Activated naive CD4-positive, alpha-beta T cell treated with anti-CD3 and anti-CD28 coated beads, Interleukin-2, amount 10 ng/mL, durations not matched to agents 7 days and 5 days (primary cell): Measurements from ENCODE around the gene FAM117B.

Source experiments
- CTCF ChIA-PET: fragments of 350-600 bp; sonication (Branson Sonifier 250); formaldehyde crosslinking; loops from one replicate; lab custom pipeline; 2021; ENCODE audit warnings: antibody characterized with exemption; lab: Charles Lee
- DNase-seq: peaks from one replicate; pipeline ENCODE4 v3.0.0-alpha.2; 2020
- H3K27ac Mint-ChIP-seq: one replicate; pipeline ENCODE4 v1.8.0; 2021; ENCODE audit warnings: mild to moderate bottlenecking, moderate library complexity, mixed read lengths
- H3K27me3 Mint-ChIP-seq: one replicate; pipeline ENCODE4 v1.8.0; 2021; ENCODE audit warnings: mild to moderate bottlenecking, mixed read lengths
- H3K36me3 Mint-ChIP-seq: one replicate; pipeline ENCODE4 v1.8.0; 2021; ENCODE audit warnings: mixed read lengths
- H3K4me1 Mint-ChIP-seq: one replicate; pipeline ENCODE4 v1.8.0; 2021; ENCODE audit warnings: mixed read lengths
- H3K4me3 Mint-ChIP-seq: one replicate; pipeline ENCODE4 v1.8.0; 2021; ENCODE audit warnings: mild to moderate bottlenecking, moderate library complexity, mixed read lengths
- H3K9me3 Mint-ChIP-seq: one replicate; pipeline ENCODE4 v1.8.0; 2021; ENCODE audit warnings: mixed read lengths

Gene FAM117B

DNA sequence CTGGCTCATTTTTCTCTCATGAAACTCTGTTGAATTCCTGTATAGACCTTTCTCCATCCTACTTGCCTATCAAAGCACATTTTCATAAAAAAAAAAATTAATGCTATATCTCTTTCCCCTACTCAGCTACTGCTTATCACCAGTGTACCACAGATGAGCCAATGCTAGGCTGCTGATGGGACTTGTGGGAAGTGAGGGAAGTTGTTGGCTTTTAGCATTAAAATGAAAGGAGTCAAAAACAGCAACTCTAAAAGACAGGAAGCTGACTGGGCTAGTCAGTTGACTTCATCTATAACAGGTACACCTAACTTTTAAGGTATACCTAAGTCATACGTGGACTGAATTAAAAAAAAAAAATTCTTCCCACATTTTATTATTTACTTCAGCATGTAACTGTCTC lies 102.1 kb downstream of the FAM117B start:
- no peak overlapping the region for H3K4me3 Mint-ChIP-seq
- peaks cover 54% of the 10 kb centered on the region for H3K36me3 Mint-ChIP-seq
- H3K9me3 Mint-ChIP-seq = peaks cover 15% of the 10 kb centered on the region
- CTCF ChIA-PET = no interaction called here
- H3K27ac Mint-ChIP-seq = no peak overlapping the region
- no peak for DNase-seq
- no peaks in the 10 kb centered on the region for H3K27me3 Mint-ChIP-seq
- peaks cover 12% of the 10 kb centered on the region for H3K4me1 Mint-ChIP-seq

DNA sequence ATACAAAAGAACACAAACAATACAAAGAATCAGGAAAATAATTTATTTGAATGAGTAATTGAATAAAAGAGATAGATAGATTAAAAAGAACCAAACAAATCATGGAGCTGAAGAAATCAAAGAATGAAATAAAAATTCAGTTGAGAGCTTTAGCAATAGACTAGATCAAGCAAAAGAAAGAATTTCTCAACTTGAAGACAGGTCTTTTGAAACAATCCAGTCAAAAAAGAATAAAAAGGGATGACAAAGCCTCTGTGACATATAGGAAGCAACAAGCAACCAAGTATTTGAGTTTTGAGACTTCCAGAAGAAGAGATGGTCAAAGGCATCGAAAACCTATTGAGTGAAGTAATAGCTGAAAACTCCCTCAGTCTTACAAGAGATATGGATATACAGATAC lies 108.8 kb downstream of the FAM117B start:
- Mint-ChIP-seq H3K9me3 (peaks cover 37% of the 10 kb centered on the region), H3K27me3 (no peaks in the 10 kb centered on the region), H3K4me3 (no peak overlapping the region), H3K27ac (no peak overlapping the region), H3K4me1 (no peaks in the 10 kb centered on the region), H3K36me3 (peaks cover 49% of the 10 kb centered on the region)
- DNase-seq = no peak
- CTCF ChIA-PET = no interaction called here

DNA sequence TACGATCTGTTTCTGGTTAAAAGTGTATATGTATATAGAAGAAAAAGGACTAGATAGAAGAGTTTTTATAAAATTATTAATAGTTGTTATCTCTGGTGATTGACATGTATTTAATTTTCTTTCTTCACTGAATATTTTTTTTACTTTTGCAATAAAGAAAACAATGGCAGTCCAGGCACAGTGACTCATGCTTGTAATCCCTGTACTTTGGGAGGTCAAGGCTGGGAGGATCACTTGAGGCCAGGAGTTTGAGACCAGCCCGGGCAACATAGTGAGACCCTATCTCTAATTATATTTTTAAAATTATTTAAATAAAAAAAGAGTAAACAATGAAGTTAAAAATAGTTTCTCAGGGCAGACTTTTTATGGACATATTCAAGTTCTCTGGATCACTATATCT lies 114.7 kb downstream of the FAM117B start:
- peaks cover 16% of the 10 kb centered on the region for H3K9me3 Mint-ChIP-seq
- CTCF ChIA-PET = no interaction called here
- no peak for DNase-seq
- H3K4me3 Mint-ChIP-seq = no peak overlapping the region
- H3K4me1 Mint-ChIP-seq = peaks cover 22% of the 10 kb centered on the region
- H3K36me3 Mint-ChIP-seq = peaks cover 34% of the 10 kb centered on the region
- H3K27ac Mint-ChIP-seq = no peak overlapping the region
- no peaks in the 10 kb centered on the region for H3K27me3 Mint-ChIP-seq

DNA sequence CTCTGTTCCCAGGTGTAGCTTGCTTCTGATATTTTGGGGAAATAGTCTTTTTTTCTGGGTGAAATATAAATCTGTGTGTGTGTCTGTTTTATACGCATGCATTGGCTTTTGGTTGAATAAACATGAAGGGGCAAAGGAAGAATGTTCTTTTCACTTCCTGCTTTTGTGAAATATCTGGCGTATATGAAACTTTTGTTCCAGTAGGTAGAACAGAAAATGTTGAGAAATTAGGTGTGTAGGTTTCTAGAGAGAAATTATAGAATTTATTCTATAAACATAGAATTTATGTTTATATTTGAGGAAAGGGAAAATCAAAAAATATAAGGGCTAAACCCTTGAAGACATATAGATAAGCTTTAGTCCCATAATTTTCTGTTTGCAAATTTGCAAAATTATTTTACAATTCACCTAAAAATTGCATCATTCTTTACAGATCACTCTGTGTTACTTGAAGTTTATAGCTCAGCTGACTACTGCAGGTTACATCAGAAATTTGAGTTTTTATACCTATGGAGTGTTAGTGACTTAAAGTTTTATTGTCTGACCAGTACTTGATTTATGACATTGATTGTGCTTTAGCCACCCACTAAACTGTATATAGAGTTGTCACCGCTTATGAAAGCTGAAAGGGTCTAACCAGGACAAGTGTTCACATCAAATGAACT lies 116.1 kb downstream of the FAM117B start:
- no peak overlapping the region for H3K27ac Mint-ChIP-seq
- H3K4me3 Mint-ChIP-seq = no peak overlapping the region
- peaks cover 22% of the 10 kb centered on the region for H3K4me1 Mint-ChIP-seq
- no peak for DNase-seq
- H3K9me3 Mint-ChIP-seq = peaks cover 8% of the 10 kb centered on the region
- H3K27me3 Mint-ChIP-seq = no peaks in the 10 kb centered on the region
- peaks cover 34% of the 10 kb centered on the region for H3K36me3 Mint-ChIP-seq
- CTCF ChIA-PET = no interaction called here

DNA sequence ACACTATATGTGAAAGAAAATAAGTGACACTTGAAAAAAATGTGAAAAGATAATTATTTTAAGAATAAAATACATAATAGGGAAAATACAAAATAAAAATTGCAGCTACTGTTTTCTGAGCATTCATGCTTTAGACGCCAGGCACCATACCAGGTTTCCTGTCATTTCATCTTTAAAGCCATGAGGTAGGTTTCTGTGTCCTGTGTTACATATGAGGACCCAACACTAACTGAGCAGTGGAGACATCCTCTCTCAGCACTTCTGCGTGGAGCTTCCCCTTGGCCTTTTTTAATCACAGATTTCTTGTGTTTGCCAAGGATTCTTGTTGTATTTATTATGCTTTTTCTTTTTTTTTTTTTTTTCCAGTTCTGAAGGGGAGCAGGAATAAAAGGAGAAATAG lies 117.3 kb downstream of the FAM117B start:
- H3K27ac Mint-ChIP-seq = no peak overlapping the region
- CTCF ChIA-PET = interaction anchor here (0.6 kb wide), 1 partner anchor 46 kb away, joined by 3 read pairs; no protein-coding TSS in a partner anchor

DNA sequence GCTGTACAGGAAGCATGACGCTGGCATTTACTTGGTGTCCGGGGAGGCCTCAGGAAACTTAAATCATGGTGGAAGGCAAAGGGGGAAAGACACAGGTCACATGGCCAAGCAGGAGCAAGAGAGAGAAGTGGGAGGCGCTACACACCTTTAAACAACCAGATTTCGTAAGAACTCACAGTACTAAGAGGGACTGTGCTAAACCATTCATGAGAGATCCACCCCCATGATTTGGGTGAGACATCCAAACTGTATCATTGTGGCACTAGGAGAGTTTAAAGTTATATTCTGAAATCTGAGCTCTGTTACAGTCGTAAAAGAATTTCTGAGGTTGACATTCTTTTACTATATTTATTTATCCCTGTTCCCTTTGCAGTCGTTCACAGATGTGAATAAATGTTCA lies 120.2 kb downstream of the FAM117B start:
- peaks cover 47% of the 10 kb centered on the region for H3K36me3 Mint-ChIP-seq
- H3K27ac Mint-ChIP-seq = no peak overlapping the region
- H3K4me1 Mint-ChIP-seq = peaks cover 20% of the 10 kb centered on the region
- peaks cover 3% of the 10 kb centered on the region for H3K9me3 Mint-ChIP-seq
- CTCF ChIA-PET = no interaction called here
- DNase-seq = no peak
- no peaks in the 10 kb centered on the region for H3K27me3 Mint-ChIP-seq
- no peak overlapping the region for H3K4me3 Mint-ChIP-seq

More for the DNA sequence above, 117.3 kb downstream of the FAM117B start:
- peaks cover 36% of the 10 kb centered on the region for H3K36me3 Mint-ChIP-seq
- H3K9me3 Mint-ChIP-seq = peaks cover 6% of the 10 kb centered on the region
- no peak for DNase-seq
- peaks cover 22% of the 10 kb centered on the region for H3K4me1 Mint-ChIP-seq
- no peak overlapping the region for H3K4me3 Mint-ChIP-seq
- H3K27me3 Mint-ChIP-seq = no peaks in the 10 kb centered on the region

DNA sequence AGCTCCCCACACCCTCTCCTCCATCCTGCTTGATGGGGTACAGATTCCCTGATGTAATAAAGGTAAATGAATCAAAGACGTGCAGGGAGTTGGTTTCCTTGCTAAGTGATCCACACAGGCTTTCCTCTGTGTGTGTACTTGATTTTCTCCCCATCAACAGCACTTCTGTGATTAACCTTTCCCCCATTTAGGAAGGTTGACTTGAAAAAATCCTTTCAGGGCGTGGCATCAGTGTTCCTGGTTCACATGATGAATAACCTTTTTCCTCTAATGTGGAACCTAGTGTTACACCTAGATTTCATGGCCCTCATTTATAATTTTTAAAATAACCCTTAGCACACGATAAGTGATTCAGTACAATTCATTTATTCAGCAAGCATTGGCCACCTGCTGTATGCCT lies 121.8 kb downstream of the FAM117B start:
- CTCF ChIA-PET = no interaction called here
- Mint-ChIP-seq H3K9me3 (peaks cover 3% of the 10 kb centered on the region), H3K27me3 (no peaks in the 10 kb centered on the region), H3K4me3 (no peak overlapping the region), H3K36me3 (peaks cover 54% of the 10 kb centered on the region), H3K27ac (no peak overlapping the region), H3K4me1 (peaks cover 13% of the 10 kb centered on the region)
- no peak for DNase-seq

DNA sequence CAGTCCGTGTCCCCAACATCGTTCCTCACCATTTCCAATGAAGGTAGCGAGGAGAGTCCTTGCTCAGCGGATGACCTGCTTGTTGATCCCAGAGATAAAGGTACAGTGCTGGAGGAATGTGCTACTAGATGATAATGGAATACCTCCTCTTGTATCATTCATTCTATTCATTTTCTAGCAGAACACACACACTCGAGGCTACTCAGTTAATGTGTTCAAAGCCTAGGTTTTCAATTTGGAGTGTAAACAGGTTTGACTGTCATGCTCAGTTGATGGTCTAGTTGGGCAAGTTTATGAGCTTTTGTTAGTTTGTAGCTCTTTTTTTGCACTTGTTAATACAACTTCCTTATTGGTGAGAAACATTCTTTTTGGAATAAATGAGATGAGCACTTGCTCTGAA lies 122.6 kb downstream of the FAM117B start:
- Mint-ChIP-seq H3K4me3 (no peak overlapping the region), H3K36me3 (peaks cover 59% of the 10 kb centered on the region), H3K27me3 (no peaks in the 10 kb centered on the region), H3K9me3 (peaks cover 3% of the 10 kb centered on the region), H3K27ac (no peak overlapping the region), H3K4me1 (peaks cover 14% of the 10 kb centered on the region)
- CTCF ChIA-PET = no interaction called here
- no peak for DNase-seq

DNA sequence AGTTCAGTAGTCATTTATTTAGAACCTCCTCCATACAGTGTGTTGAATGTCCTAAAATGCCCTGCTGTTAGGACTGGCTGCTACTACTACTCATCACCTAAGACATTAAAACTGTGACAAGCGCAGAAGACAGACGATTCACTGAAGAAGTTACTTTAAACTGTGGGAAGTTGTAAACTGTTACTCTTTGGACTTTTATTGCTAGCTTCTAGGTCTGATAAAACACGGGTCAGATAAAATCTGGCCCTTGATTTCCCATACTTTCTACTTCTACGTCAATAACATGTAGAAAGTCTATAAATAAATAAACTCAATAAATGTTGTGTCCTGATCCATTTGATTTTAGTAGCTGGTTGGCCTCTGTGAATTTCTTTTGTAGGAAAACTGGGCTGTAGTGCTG lies 123.4 kb downstream of the FAM117B start:
- H3K36me3 Mint-ChIP-seq = peaks cover 60% of the 10 kb centered on the region
- no peak for DNase-seq
- peaks cover 3% of the 10 kb centered on the region for H3K9me3 Mint-ChIP-seq
- H3K4me3 Mint-ChIP-seq = no peak overlapping the region
- H3K27me3 Mint-ChIP-seq = no peaks in the 10 kb centered on the region
- CTCF ChIA-PET = no interaction called here
- H3K27ac Mint-ChIP-seq = no peak overlapping the region
- peaks cover 22% of the 10 kb centered on the region for H3K4me1 Mint-ChIP-seq

DNA sequence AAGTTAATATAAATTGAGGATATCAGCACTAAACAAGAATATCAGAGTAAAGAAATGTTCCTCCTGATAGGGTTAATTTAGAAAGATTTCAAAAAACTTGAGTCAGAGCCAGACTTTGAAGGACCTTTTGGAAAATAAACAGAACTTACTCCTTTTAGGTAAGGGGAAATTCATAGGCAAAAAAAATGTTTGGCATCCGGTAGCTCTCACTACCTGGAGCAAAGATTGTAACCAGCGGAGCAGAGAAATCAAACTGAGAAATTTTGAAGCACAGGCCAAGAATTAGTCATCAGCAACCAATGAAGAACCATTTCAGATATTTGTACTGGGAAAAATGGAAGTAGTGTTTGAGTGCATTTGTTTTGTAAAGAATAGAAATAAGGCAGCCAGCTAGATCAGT lies 123.8 kb downstream of the FAM117B start:
- Mint-ChIP-seq H3K27ac (no peak overlapping the region), H3K4me3 (no peak overlapping the region), H3K4me1 (peaks cover 23% of the 10 kb centered on the region), H3K36me3 (peaks cover 59% of the 10 kb centered on the region), H3K27me3 (no peaks in the 10 kb centered on the region), H3K9me3 (peaks cover 2% of the 10 kb centered on the region)
- CTCF ChIA-PET = no interaction called here
- DNase-seq = no peak

DNA sequence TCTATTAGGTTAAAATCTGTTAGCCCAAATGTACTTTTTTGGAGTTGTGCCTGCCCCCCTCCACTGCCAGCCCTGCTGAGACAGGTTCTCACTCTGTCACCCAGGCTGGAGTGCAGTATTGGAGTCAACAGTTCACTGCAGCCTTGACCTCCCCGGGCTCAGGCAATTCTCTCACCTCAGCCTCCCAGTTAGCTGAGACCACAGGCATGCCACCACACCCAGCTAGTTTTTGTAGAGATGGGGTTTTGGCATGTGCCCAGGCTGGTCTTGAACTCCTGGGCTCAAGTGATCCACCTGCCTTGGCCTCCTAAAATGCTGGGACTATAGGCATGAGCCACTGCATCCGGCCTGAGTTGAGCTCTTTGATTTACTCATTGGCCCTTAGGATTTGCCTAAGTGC lies 126.1 kb downstream of the FAM117B start:
- no peaks in the 10 kb centered on the region for H3K9me3 Mint-ChIP-seq
- no peak for DNase-seq
- no peak overlapping the region for H3K27ac Mint-ChIP-seq
- H3K27me3 Mint-ChIP-seq = no peaks in the 10 kb centered on the region
- H3K4me3 Mint-ChIP-seq = no peak overlapping the region
- peaks cover 61% of the 10 kb centered on the region for H3K36me3 Mint-ChIP-seq
- CTCF ChIA-PET = no interaction called here
- H3K4me1 Mint-ChIP-seq = peaks cover 27% of the 10 kb centered on the region

DNA sequence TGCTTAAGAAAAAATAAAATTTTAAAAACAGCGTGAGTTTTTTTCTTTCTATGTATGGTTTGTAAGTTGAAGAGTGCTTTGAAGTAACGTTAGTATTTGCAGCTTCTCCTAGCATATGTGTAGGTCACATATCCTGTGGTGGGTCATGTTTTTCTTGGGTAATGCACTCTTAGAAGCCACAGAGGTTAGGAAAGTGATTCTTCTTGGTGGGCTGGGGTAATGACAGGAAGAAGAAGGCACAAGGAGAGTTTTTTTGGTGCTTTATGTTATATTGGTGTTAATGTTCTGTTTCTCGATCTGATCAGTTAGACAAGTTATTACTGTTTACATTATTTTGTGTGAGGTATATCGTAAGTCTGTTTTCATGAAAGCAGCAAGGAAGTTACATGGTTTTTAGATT lies 127.8 kb downstream of the FAM117B start:
- H3K36me3 Mint-ChIP-seq = peaks cover 56% of the 10 kb centered on the region
- no peaks in the 10 kb centered on the region for H3K27me3 Mint-ChIP-seq
- no peak for DNase-seq
- CTCF ChIA-PET = no interaction called here
- H3K4me3 Mint-ChIP-seq = no peak overlapping the region
- no peaks in the 10 kb centered on the region for H3K9me3 Mint-ChIP-seq
- peak overlapping the region; percentile 35 for H3K27ac Mint-ChIP-seq
- H3K4me1 Mint-ChIP-seq = peaks cover 27% of the 10 kb centered on the region

DNA sequence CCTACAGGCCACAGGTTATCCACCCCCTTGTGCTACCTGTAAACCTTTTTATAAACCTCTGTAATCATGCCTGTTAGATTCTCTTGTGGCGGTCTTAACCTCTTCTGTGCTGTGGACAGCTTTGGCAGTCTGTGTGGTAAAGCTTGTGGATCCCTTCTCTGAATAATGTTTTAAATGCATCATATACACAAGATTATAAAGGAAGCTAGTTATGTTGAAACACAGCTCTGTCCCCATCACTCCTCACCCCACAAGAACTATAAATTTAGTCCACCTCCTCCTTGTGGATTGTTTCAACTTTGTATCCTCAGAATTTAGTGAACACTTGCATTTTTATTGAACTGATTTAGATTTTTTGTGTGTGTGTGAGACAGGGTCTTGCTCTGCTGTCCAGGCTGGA lies 129.1 kb downstream of the FAM117B start:
- DNase-seq = no peak
- H3K4me1 Mint-ChIP-seq = peaks cover 29% of the 10 kb centered on the region

DNA sequence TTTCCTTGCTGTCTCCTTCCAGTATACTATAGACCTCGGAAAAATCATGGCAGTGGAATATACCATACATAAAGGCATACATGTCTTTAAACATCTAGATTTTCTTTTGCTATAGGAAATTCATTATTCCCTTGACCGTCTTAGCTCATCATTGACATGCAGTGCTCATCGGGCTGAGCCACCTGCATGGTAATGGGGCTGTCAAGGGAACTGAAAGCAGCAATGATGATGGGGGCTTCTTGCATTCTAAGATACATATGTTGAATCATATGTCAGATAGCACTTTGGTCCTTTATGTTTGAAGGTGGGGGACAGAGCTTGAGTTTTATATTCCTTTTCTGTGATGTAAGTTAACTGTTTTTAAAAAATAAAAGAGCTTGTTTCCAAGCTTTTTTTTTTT lies 130.2 kb downstream of the FAM117B start:
- Mint-ChIP-seq H3K4me3 (no peak overlapping the region), H3K9me3 (no peaks in the 10 kb centered on the region), H3K27ac (no peak overlapping the region), H3K27me3 (no peaks in the 10 kb centered on the region), H3K36me3 (peaks cover 55% of the 10 kb centered on the region), H3K4me1 (peaks cover 29% of the 10 kb centered on the region)
- CTCF ChIA-PET = interaction anchor here (0.7 kb wide), 1 partner anchor 176 kb away, joined by 3 read pairs; no protein-coding TSS in a partner anchor
- DNase-seq = no peak

More for the DNA sequence above, 129.1 kb downstream of the FAM117B start:
- H3K36me3 Mint-ChIP-seq = peaks cover 58% of the 10 kb centered on the region
- H3K27me3 Mint-ChIP-seq = no peaks in the 10 kb centered on the region
- no peaks in the 10 kb centered on the region for H3K9me3 Mint-ChIP-seq
- CTCF ChIA-PET = no interaction called here
- H3K4me3 Mint-ChIP-seq = no peak overlapping the region
- H3K27ac Mint-ChIP-seq = peak overlapping the region; percentile 9

DNA sequence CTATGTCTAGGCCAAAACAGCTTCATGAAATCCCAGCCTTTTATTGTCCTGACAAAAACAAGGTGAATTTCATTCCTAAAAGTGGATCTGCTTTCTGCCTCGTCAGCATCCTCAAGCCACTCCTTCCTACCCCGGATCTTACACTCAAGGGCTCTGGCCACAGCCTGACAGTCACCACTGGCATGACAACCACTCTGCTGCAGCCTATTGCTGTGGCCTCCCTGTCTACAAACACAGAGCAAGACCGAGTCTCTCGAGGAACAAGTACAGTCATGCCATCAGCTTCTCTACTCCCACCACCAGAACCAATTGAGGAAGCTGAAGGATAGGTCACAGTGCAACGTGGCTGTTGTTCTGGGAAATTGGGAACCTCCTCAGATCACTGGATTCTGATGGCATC lies 130.7 kb downstream of the FAM117B start:
- CTCF ChIA-PET = interaction anchor here (0.7 kb wide), 1 partner anchor 176 kb away, joined by 3 read pairs; no protein-coding TSS in a partner anchor
- no peak overlapping the region for H3K4me3 Mint-ChIP-seq
- no peaks in the 10 kb centered on the region for H3K9me3 Mint-ChIP-seq
- H3K27ac Mint-ChIP-seq = no peak overlapping the region
- DNase-seq = no peak
- no peaks in the 10 kb centered on the region for H3K27me3 Mint-ChIP-seq
- peaks cover 52% of the 10 kb centered on the region for H3K36me3 Mint-ChIP-seq
- peaks cover 29% of the 10 kb centered on the region for H3K4me1 Mint-ChIP-seq
